Astrocyte of the cerebellum (primary cell): ENCODE data around the gene VPS13D.
"Not testable (repeated sequence)": the region's sequence is repeated elsewhere in the genome, so short reads cannot be mapped to it uniquely, and the experiment has no call there.

Experiments used
- DNase-seq: peaks from one replicate; pipeline ENCODE4 v3.0.0-alpha.2; 2011; ENCODE audit warnings: low read depth
- H3K4me3 ChIP-seq: 2 replicates; pipeline ENCODE4 v1.5.1; 2011; ENCODE audit warnings: mild to moderate bottlenecking, low read depth, low read length, moderate library complexity
- CTCF ChIP-seq: IDR thresholded peaks from 2 replicates; pipeline ENCODE4 v1.5.1; 2012; ENCODE audit warnings: low read length, low read depth, moderate library complexity, mild to moderate bottlenecking; ENCODE audit errors: missing control alignments
- in situ Hi-C: cut with HindIII; loops from 2 replicates; pipeline ENCODE4 v1.10.0; 2017; ENCODE audit warnings: low sequenced_read_pairs

The VPS13D gene

DNA sequence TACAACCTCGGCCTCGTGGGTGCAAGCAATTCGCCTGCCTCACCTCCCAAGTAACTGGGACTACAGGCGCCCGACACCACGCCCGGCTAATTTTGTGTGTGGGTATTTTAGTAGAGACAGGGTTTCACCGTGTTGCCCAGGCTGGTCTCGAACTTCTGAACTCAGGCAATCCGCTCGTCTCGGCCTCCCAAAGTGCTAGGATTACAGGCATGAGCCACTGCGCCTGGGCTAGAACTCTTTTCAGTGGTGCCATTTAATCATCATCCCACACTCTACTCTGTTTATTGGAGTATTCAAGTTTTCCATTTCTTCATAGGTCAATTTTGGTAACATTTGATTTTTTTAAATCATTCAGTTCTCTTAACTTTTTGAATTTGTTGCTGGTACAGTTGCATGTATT, 286.9 kb downstream of the VPS13D start:
- no peak overlapping the region for H3K4me3 ChIP-seq
- no peak for DNase-seq
- in situ Hi-C loops, result no loop called here
- TF ChIP-seq CTCF, result no peak

DNA sequence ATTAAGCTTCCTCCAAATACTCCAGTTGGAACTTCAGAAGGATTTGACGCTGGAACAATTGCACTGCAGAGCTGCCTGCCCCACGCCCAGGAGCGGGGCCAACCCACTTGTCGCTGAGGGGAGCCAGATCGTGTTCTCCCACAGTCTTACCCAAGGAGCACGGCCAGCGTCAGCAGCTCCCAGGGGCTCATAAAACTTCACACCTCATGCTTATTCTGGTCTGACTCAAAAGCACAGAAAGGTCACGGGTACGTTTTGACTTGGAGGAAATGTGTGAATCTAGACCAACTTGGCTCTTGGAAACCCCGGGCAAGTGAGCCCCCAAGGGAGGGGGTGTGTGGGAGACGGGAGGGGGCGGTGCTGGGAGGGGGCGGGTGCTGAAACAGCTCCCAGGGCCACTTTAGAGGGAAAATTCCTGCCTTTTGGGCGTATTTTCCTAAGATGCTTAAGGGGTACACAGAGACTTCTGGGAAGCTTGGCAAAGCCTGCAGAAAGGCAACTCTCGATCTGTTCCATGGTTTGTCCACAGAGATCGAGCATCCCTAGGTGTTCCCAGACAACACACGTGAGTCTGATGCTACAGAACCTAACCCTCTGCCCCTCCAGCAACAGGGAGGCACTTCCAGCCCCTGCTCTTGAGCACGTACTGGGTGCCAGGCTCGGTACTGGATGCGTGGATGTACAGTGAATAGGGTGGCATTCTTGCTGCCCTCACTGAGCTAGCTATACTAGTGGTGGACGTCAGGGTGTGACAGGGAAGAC, 289.3 kb downstream of the VPS13D start:
- no peak for TF ChIP-seq CTCF
- in situ Hi-C loops, result no loop called here
- DNase-seq, result peak; percentile 55
- no peak overlapping the region for H3K4me3 ChIP-seq

GRCh38 chr1:12519693-12520364, 290.0 kb downstream of the VPS13D start:
- in situ Hi-C loops, result no loop called here
- no peak overlapping the region for H3K4me3 ChIP-seq
- TF ChIP-seq CTCF, result no peak
- no peak for DNase-seq

DNA sequence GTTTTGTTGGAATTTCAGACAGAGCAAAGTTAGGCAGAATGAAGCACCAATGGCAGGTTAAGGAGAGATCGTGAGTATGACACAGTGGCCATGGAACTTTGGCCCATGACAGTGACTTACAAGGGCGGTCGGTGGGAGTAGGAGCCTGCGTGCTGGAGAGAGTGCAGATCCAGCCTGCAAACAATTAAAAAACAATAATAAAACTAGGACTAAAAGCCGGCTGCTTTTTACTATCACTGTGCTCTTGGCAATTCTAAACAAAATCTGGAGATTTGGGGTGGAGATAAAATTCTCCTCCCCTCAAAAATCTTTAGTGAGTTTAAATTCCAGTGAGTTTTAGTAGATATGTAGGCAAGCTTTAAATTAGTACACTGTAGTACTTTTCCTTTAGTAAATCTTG, 291.3 kb downstream of the VPS13D start:
- H3K4me3 ChIP-seq, result no peak overlapping the region
- in situ Hi-C loops, result no loop called here
- no peak for TF ChIP-seq CTCF
- no peak for DNase-seq

DNA sequence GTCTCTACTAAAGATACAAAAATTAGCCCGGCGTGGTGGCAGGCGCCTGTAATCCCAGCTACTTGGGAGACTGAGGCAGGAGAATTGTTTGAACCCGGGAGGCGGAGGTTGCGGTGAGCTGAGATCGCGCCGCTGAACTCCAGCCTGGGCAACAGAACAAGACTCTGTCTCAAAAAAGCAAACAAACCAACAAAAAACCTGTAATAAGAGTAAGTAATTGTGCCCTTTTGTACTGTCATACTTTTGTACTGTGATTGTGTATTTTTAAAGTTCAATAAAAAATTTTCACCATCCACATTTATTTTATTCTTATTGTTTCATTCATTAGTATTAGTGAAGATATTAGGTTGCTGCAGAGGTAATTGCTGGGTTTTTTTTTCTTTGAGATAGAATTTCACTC, 292.9 kb downstream of the VPS13D start:
- DNase-seq, H3K4me3 ChIP-seq, in situ Hi-C loops: not testable (repeated sequence)

DNA sequence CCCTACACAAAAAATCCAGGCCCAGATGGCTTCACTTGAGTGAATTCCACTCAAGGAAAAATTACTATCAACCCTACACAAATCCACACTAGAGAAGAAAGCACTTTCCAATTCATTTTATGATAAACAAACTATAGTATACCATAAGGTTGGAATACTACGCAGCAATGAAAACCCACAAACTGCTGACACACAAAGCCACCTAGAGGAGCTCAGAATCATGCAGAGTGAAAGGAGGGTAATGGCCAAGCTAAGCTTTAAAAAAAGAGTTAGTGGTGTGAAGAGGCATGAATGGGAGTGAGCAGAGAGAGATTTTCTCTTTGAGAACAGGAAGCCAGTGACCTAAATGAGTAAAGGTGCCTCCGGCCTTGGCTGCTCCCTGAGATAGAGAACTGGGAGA, 294.4 kb downstream of the VPS13D start:
- H3K4me3 ChIP-seq, result no peak overlapping the region
- DNase-seq, result no peak
- no peak for TF ChIP-seq CTCF
- in situ Hi-C loops, result no loop called here
